ENCODE results near the gene IRF2BPL.

IRF2BPL gene

DNA sequence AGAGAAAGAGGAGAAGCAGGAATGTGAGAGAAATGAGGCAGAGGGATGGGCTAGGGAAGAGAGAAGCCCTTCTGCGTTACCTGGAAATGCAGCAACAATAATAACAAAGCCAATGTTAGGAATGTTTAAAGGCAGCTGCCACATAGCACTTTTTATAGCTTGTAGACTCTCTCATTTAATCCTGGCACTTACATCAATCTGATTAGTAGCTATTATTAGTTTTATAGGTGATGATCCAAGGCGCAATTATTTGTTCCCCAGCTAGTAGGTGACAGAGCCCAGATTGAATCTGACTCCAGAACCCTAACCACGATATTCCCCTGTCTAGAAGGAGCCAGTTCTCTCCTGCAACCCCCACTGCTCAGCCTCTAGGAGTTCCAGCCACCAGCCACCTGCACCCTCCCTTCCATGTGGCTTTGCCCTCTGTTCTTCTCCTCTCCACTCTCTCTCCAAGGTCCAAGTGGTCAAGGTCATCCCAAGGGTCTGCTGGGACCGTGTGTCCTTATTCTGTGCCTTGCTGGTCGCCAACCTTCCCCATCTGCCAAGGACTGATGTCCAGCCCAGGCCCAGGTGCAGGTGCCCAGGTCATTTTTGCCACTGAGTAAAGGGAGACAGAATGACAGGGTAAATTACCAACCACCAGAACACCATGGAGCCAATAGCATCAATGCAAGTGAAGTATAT lies 40.2 kb upstream of the IRF2BPL start:
- ChIA-PET CTCF (interaction anchor here (0.5 to 5.5 kb wide), 10 partner anchors 17 to 1049 kb away, joined by 3 to 81 read pairs (median 5); no protein-coding TSS in a partner anchor), POLR2A (ENCODE audit: low non-redundant PET) (no interaction called here)
- TF ChIP-seq, protein P1, sequence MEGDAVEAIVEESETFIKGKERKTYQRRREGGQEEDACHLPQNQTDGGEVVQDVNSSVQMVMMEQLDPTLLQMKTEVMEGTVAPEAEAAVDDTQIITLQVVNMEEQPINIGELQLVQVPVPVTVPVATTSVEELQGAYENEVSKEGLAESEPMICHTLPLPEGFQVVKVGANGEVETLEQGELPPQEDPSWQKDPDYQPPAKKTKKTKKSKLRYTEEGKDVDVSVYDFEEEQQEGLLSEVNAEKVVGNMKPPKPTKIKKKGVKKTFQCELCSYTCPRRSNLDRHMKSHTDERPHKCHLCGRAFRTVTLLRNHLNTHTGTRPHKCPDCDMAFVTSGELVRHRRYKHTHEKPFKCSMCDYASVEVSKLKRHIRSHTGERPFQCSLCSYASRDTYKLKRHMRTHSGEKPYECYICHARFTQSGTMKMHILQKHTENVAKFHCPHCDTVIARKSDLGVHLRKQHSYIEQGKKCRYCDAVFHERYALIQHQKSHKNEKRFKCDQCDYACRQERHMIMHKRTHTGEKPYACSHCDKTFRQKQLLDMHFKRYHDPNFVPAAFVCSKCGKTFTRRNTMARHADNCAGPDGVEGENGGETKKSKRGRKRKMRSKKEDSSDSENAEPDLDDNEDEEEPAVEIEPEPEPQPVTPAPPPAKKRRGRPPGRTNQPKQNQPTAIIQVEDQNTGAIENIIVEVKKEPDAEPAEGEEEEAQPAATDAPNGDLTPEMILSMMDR (conservative IDR thresholded peaks at IDR 0.05; ENCODE audit: low read depth), result peak; percentile 47
- H3K27ac ChIP-seq, result peak overlapping the region; percentile 57
- no peak for DNase-seq (ENCODE audit: low spot score)

DNA sequence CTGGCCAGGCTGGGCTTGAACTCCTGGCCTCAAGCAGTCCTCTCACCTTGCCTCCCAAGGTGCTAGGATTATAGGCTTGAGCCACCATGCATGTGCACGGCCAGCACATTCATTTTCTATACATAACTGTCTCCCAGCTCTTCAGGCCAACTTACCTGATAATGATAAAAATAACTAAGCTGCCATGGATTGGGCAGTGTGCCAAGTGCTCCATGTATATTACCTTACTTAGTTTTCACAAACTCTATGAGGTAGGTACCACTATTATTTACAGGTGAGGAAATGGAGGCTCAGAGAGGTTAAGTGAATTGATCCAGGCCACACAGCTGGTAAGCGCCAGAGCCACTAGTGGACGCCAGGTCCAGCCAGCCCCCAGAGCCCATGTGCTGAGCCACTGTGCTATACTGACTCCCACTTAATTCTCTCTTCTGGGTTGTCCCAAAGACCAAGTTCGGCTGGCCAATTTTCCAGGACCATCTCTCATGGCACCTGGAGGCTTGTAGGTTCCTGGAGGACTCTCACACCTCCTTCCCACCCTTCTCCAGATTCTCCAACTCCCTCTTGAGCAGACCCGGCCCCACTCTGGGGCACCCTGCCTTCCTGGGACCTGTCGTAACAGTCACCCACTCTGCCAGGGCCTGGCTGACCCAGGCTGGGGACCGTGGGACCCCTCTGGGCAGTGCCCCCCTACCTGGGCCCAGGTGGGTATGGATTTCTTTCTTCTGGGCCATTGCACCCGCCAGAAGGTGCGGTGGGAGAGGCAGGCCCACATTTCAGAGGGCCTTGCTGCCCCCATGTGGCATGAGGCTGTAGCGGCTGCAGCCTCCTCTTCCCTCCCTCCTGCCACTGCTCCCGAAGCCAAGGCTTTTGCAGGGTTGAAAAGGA lies 39.4 kb upstream of the IRF2BPL start:
- peak overlapping the region; percentile 57 for H3K27ac ChIP-seq
- CTCF ChIA-PET, result interaction anchor here (0.6 to 5.5 kb wide), 12 partner anchors 16 to 1545 kb away, joined by 3 to 81 read pairs (median 4); no protein-coding TSS in a partner anchor
- POLR2A ChIA-PET (ENCODE audit: low non-redundant PET), result no interaction called here
- DNase-seq (ENCODE audit: low spot score), result peak; percentile 80
- TF ChIP-seq, protein P1 (conservative IDR thresholded peaks at IDR 0.05; ENCODE audit: low read depth), result peak; percentile 91

DNA sequence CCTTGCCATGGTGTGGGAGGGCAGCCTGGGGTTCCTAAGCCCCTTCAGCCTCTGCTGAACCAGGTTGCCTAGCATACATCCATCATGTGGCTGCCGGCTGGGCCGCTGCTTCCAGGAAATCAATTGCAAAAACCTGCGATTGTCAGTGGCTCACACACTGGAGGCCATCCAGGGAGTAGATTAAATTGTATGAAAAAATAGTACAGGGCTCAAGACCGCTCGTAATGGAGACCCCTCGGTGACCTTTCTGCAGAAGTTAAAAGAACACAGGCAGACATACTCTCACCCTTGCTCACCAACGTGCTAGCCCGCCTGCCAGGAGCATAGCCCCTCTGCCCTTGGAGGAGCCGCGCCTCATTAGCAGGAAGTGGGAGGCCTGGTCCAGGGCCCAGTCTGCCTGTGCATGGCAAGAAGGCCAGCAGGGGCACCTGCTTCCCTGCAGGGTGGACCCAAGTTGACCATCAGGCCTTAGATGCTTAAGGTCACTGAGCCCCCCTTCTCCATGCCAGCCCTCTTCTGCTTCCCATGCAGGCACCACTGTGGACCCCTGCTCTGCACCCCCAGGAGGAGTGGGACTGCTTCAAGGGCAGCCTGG lies 38.2 kb upstream of the IRF2BPL start:
- peak overlapping the region; percentile 18; the same call in 1 of the 2 replicates for H3K27ac ChIP-seq
- no peak for DNase-seq (ENCODE audit: low spot score)
- TF ChIP-seq, protein P1 (conservative IDR thresholded peaks at IDR 0.05; ENCODE audit: low read depth), result no peak
- POLR2A ChIA-PET (ENCODE audit: low non-redundant PET), result no interaction called here
- CTCF ChIA-PET, result interaction anchor here (0.8 to 2.2 kb wide), 3 partner anchors 44 to 190 kb away, joined by 3 to 14 read pairs (median 4); no protein-coding TSS in a partner anchor

DNA sequence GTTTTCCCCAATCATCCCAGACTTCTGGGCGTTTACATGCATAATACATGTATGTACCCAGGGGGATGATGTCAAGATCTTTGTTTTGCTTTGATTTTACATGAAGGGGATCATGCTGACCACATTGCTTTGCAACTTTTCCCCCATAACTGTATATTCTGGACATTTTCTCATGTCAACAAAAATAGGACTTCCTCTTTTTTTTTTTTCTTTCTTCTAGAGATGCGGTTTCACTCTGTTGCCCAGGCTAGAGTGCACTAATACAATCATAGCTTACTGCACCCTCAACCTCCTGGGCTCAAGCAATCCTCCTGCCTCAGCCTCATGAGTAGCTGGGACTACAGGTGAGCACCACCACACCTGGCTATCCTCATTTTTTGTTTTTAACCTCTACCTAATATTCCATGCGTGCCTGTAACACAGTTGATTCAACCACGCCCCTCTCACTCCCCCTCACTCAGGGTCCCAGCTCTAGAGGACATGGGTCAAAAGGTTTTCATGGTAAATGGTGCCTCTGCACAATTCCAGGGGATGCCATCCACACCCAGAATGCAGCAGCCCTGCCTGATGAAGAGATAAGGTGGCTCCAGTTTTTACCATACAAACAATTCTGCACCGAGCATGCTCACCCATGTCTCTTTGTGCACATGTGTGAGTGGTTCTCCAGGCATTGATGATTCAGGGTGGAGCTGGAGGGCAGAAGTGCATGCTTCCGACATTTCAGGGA lies 37.5 kb upstream of the IRF2BPL start:
- CTCF ChIA-PET, result interaction anchor here (0.8 to 1.8 kb wide), 2 partner anchors 153 to 190 kb away, joined by 4 to 6 read pairs; no protein-coding TSS in a partner anchor
- POLR2A ChIA-PET (ENCODE audit: low non-redundant PET), result interaction anchor here (0.7 kb wide), 1 partner anchor 346 kb away, joined by 5 read pairs; no protein-coding TSS in a partner anchor

DNA sequence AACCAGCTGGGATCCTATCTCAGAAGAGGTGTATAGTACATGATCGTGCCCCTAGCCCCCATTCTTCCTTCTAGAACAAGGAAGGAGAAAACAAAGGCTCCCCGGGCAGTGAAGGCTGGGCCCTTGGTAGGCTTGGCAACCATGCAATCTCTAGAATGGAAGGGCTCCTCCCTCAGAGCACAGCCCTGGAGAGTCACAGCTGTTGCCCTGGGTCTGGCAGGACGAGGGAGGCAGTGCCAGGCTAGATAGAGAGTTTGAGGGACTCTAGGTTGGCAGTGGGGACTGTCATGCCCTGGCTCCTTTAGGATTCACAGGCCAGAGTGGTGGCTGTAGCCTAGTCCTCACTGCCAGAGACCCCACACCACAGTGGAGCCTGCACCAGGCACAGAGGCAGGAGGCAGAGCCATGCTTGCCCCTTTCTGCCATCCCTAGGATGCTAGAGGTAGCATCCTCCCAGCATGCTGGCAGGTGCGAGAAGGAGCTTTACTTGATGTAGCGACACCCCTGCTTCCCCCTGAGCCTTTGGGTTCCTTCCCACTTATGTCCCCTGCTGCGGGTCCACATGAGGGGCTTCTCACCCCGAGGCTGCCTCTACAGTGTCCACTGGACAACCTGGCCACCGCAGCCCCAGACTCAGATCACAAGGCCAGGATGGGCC lies 36.1 kb upstream of the IRF2BPL start:
- TF ChIP-seq, protein P1 (conservative IDR thresholded peaks at IDR 0.05; ENCODE audit: low read depth), result no peak
- no peak overlapping the region for H3K27ac ChIP-seq
- ChIA-PET POLR2A (ENCODE audit: low non-redundant PET) (interaction anchor here (0.8 kb wide), 1 partner anchor 37 kb away, joined by 3 read pairs; no protein-coding TSS in a partner anchor), CTCF (interaction anchor here (1.4 to 1.8 kb wide), 2 partner anchors 151 to 189 kb away, joined by 6 to 9 read pairs; no protein-coding TSS in a partner anchor)
- DNase-seq (ENCODE audit: low spot score), result no peak

More for the DNA sequence above, 37.5 kb upstream of the IRF2BPL start:
- TF ChIP-seq, protein P1 (conservative IDR thresholded peaks at IDR 0.05; ENCODE audit: low read depth), result no peak
- DNase-seq (ENCODE audit: low spot score), result no peak
- peak overlapping the region; percentile 18; the same call in 1 of the 2 replicates for H3K27ac ChIP-seq

All from RWPE1 (cell line).